GM12874 (cell line): ENCODE measurements around the gene CES4A.

Experiments
- TF ChIP-seq, protein P1 (sequence below): IDR thresholded peaks from 2 replicates; pipeline ENCODE4 v1.5.1; 2011; ENCODE audit warnings: low read depth, mild to moderate bottlenecking, control low read depth, low read length, moderate library complexity; ENCODE audit not compliant: insufficient read depth

Gene CES4A

DNA sequence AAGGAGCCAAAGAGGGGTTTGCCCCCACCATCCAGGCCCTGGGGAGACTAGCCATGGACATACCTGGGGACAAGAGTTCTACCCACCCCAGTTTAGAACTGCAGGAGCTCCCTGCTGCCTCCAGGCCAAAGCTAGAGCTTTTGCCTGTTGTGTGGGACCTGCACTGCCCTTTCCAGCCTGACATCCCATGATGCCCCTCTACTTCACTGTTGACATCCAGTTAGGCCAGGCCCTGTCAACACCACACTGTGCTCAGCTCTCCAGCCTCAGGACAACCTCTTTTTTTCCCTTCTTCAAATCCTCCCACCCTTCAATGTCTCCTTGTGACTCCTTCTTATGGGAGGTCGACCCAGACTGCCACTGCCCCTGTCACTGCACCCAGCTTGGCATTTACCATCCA, 20.8 kb downstream of the CES4A start:
- TF ChIP-seq, protein P1, sequence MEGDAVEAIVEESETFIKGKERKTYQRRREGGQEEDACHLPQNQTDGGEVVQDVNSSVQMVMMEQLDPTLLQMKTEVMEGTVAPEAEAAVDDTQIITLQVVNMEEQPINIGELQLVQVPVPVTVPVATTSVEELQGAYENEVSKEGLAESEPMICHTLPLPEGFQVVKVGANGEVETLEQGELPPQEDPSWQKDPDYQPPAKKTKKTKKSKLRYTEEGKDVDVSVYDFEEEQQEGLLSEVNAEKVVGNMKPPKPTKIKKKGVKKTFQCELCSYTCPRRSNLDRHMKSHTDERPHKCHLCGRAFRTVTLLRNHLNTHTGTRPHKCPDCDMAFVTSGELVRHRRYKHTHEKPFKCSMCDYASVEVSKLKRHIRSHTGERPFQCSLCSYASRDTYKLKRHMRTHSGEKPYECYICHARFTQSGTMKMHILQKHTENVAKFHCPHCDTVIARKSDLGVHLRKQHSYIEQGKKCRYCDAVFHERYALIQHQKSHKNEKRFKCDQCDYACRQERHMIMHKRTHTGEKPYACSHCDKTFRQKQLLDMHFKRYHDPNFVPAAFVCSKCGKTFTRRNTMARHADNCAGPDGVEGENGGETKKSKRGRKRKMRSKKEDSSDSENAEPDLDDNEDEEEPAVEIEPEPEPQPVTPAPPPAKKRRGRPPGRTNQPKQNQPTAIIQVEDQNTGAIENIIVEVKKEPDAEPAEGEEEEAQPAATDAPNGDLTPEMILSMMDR, result no peak

- TF ChIP-seq, protein P1, result no peak
These were observed 22.9 kb downstream of the CES4A start for GRCh38 chr16:67011274-67011673.

DNA sequence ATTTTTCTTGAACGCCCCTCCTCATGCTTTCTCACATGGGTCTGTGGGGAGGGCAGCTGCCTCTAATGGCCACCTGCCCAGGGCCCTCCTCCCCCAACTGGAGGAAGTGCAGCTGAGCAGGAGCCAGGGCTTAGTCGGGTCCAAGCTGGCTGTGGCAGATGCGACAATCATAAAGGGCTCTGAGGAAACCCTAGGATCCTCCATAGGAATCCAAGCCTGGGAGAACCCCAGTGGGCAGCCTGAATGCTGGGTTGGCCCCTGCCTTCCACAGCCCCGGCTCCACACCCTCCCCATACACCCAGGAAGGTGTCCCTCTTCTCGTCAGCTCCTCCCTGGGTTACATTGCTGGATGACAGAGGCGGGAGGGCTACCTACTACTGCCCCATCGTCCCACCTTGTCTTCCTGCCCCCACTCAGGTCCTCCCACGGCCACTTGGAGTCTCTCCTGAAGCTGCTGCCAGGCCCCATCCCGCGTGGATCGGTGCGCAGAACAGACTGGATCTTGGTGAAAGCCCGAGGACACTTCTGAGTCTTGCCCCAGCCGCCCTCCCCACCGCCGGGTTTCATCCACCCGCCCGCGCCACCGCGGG, 24.9 kb downstream of the CES4A start:
- TF ChIP-seq, protein P1, result no peak

DNA sequence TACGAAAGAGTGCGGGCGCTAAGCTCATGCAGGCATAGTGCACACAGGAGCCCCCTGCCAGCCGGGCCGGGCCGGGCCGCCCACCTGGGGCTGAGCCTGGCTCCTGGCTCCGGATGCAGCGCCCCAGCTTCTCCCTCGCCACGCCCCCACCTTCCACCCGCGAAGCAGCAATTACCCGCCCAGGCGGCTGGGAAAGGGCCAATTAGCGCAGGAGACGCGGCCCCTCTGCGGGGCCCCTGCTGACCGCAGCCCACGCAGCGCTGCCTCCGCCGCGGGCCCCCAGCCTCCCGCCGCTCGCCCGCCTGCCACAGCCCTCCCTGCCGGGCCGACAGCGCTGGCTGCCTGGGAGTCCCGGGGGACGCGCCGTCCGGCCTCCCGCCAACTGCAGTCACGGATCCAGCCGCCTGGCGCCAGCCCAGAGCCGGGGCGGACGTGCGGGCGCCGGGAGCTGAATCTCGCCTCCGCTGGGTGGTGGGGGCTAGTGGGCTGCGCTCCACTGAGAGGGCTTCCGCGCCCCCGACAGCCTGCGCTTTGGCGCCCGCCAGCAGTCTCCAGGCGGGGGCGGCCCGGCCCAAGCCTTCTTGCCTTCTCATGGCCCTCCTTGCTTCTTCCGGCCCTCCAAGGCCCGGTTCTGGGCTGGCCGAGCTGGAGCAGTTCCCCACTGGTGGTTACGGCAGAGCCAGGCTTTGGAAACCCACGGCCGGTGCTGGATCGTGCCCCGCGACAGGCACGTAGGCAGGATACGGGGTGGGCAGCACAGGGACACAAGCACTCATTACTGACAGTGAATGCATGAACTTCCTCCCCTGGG, 25.6 kb downstream of the CES4A start:
- TF ChIP-seq, protein P1, result peak; percentile 27

DNA sequence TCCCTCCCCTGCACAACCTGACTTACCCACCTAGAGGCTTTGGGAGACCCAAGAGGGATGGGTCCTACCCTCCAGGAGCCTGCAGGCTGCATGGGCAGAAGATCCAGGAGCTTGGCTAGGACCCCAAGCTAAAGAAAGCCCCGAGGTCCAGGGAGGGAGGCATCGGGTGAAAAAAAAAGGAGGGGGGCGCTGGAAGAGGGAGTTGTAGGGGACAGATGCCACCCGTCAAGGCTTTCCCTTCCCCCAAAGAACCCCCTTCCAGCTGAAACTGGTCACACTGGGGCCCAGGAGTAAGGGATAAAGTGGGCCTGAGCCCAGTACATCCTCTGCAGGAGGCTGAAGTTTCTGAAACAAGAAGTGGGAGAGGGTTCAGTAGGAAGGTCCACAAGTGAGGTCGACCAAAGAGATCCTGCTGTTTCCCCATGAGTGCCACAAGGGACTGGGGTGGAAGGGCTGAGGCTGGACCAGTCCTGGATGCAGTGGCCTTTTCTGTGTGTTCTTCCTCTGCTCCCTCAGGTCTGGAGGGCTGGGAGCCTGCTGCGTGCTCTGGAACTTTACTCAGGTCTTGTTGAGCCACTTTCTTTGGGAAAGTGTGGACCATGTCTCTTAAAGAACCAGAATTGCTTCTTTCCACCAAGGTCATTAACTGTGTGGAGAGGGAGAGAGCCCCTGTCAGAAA, 26.4 kb downstream of the CES4A start:
- TF ChIP-seq, protein P1, result no peak

- TF ChIP-seq, protein P1, result no peak
These were observed 26.9 kb downstream of the CES4A start for GRCh38 chr16:67015313-67015731.

DNA sequence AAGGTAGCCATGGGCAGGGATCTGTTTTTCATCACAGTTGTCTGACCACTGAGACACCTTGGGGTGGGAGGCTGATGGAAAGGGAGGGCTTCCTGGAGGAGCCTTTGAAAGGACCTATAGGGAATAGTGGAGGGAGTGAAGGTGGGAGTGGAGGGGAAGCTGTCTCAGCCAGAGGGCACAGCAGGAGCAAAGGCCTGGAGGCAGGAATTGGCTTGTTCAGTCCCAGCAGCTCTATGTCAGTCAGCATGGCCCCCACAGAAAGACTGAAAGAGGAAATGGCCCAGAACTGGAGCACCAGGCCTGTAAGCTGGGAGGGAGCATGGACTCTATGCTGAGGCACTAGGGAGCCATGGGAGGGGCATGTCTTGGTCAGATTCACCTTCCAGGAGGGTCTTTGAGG, 27.8 kb downstream of the CES4A start:
- TF ChIP-seq, protein P1, result no peak
